ENCODE measurements around the gene RGS19. TPM values are rescaled to one million over a fixed set of nuclear protein-coding genes. Genes with fewer than 3 reads are reported as not detected.

Gene RGS19
- total RNA-seq, 1 donor from 2014 or later, result 57.5 TPM

DNA sequence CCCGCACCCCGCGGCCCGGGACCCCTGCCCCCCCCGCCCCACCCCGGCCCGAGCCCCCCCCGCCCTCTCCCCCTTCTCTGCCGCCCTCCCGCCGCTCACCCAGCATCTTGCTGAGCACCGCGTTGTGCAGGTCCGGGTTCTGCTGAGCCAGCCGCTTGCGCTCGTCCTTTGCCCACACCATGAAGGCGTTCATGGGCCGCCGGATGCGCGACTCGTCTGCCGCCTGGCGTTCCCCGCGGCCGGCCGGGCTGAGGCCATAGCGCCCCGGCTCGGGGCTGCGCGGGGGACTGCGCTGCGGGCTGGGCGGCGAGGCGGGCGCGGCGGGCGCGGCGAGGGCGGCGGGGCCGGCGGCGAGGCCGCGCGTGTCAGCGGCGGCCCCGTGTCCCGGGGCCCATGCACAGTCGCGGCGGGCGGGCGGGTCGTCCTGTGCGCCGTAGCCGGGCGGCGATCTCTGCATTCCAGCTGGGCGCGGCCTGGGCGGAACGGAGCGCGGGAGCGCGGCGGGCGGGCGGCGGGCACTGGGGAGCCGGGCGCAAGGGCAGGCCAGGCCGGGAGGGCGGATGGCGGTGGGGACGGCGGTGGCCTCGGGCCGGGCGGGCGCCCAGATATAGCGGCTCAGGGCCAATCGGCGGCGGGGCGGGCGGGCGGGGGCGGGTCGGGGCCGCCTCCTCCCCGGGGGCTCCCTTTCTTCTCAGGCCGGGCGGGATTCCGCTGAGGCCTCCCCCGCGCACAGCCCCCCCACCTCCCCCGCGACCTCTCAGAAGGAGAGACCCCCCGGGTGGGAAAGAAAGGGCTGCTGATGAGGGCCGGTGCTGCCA, 30.0 kb downstream of the RGS19 start, which contains the start of gene SOX18:
TSS of gene SOX18 (minus strand) at position 580 of the 818 bp plus-strand sequence. CDS start at position 457, 123 bp downstream.
- Histone ChIP-seq H3K4me1 (peaks cover 13% of the 10 kb centered on the region), H3K9me3 (no peaks in the 10 kb centered on the region), H3K36me3 (no peaks in the 10 kb centered on the region), H3K27ac (peak within 1 kb of the TSS; percentile 84), H3K4me3 (peak within 1 kb of the TSS; percentile 58), H3K27me3 (ENCODE audit: low read depth) (peaks cover 76% of the 10 kb centered on the region)
- peak in 1 of 2 donors; percentile 14 for ATAC-seq
- intact Hi-C loops (cut with DNase I), result no loop called here
- no peak for DNase-seq
- TF ChIP-seq, protein P1, sequence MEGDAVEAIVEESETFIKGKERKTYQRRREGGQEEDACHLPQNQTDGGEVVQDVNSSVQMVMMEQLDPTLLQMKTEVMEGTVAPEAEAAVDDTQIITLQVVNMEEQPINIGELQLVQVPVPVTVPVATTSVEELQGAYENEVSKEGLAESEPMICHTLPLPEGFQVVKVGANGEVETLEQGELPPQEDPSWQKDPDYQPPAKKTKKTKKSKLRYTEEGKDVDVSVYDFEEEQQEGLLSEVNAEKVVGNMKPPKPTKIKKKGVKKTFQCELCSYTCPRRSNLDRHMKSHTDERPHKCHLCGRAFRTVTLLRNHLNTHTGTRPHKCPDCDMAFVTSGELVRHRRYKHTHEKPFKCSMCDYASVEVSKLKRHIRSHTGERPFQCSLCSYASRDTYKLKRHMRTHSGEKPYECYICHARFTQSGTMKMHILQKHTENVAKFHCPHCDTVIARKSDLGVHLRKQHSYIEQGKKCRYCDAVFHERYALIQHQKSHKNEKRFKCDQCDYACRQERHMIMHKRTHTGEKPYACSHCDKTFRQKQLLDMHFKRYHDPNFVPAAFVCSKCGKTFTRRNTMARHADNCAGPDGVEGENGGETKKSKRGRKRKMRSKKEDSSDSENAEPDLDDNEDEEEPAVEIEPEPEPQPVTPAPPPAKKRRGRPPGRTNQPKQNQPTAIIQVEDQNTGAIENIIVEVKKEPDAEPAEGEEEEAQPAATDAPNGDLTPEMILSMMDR (IDR thresholded peaks at IDR 0.05), result no peak

DNA sequence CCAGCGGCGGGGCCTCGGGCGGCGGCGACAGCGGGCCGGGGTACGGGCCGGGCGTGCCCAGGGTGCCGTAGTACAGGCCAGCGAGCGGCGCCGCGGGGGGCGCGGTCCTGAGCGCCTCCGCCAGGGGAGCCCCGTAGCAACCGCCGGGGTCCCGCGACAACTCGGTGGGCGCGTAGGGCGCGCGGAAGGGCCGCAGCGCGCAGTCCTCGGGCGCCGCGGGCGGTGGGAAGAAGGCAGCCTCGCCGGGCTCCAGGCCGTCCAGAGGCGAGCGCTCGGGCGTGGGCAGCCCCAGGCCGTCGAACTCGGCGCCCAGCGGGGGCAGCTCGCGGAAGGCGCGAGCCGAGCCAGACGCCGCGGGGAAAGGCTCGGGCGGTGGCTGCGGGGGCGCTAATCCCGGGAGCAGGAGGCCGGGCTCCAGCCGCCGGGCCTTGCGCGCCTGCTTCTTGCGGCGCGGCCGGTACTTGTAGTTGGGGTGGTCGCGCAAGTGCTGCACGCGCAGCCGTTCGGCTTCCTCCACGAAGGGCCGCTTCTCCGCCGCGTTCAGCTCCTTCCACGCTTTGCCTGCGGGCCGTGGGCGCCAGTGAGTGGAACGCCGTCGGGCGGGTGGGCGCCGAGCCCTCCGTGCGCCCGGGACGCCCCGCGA, 30.8 kb downstream of the RGS19 start:
- Histone ChIP-seq H3K27me3 (ENCODE audit: low read depth) (peaks cover 69% of the 10 kb centered on the region), H3K4me3 (peak overlapping the region; percentile 58), H3K36me3 (no peaks in the 10 kb centered on the region), H3K9me3 (no peaks in the 10 kb centered on the region), H3K4me1 (peaks cover 12% of the 10 kb centered on the region), H3K27ac (peak overlapping the region; percentile 71)
- TF ChIP-seq, protein P1 (IDR thresholded peaks at IDR 0.05), result no peak
- DNase-seq, result no peak
- ATAC-seq, result no peak
- intact Hi-C loops (cut with DNase I), result no loop called here

DNA sequence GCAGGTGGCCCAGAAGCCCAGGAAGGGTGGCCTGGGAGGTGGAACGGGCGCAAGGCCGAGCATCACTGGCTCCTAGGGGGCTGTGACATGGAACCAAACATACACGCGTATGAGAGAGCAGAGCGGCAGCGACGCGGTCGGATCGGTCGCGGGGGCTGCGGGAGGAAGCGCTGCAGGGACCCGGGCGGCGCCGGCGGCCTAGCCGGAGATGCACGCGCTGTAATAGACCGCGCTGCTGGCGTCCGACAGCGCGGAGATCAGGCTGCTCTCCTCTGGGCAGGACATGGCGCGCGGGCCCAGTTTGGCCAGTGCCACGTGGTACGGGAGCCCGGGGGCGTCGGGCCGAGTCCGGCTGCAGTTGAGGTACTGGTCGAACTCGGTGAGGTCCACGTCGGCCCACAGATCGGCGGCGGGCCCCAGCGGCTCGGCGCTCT, 31.3 kb downstream of the RGS19 start:
- no peak for ATAC-seq
- Histone ChIP-seq H3K4me3 (peak overlapping the region; percentile 58), H3K4me1 (peaks cover 10% of the 10 kb centered on the region), H3K36me3 (no peaks in the 10 kb centered on the region), H3K27me3 (ENCODE audit: low read depth) (peaks cover 69% of the 10 kb centered on the region), H3K9me3 (no peaks in the 10 kb centered on the region), H3K27ac (peak overlapping the region; percentile 71)
- TF ChIP-seq, protein P1 (IDR thresholded peaks at IDR 0.05), result no peak
- no peak for DNase-seq
- intact Hi-C loops (cut with DNase I), result no loop called here

DNA sequence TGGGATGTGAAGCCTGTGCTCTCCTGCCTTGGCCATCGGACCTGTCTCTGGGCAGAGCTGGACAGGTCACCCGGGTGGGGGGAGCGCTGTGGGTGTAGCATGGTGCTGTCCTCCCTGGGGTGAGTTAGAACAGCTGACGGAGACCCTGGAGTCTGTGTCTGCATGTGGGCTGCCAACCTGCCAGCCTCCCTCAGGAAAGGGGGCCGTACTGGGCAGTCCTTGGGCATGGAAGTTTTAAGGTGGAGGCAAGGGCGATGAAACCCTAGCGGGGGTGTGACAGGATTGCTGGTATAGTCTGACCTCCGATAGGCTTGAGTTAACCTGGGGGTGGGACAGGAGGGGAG, 32.3 kb downstream of the RGS19 start:
- Histone ChIP-seq H3K27ac (peak overlapping the region; percentile 56), H3K9me3 (no peaks in the 10 kb centered on the region), H3K27me3 (ENCODE audit: low read depth) (peaks cover 68% of the 10 kb centered on the region), H3K4me1 (peaks cover 4% of the 10 kb centered on the region), H3K36me3 (no peaks in the 10 kb centered on the region), H3K4me3 (peak overlapping the region; percentile 58)
- intact Hi-C loops (cut with DNase I), result no loop called here
- TF ChIP-seq, protein P1 (IDR thresholded peaks at IDR 0.05), result no peak
- ATAC-seq (no peak), DNase-seq (no peak)

DNA sequence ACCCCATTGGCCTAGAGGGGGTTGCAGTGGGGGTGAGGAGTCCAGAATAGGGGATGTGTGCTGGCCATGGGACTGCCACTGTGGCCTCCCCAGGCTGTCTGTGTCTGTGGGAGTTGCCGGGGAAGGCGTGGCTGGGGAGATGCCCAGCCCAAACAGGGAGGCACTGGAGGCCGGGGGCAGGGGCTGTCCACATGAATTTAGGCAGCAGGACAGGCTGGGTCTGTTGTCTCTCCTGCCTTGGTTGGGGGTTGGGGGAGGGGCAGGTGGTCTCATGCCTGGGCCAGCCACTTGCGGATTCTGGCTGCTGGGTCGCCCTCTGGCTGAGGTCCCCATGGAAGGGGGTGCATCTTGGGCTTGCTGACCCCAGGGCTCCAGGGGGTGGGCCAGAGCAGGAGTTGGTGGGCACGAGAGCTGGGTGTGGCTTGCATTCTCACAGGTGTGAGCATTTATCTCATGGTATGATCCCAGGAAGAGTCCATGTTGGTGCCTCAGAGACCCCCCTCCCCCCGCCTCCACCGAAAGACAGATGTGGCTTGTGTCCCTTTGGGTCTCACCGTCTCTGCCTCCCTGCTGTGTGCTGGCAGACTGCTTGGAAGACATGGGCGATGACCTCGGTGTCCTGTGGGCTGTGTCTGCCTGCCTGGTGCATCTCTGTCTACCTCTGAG, 33.8 kb downstream of the RGS19 start:
- TF ChIP-seq, protein P1 (IDR thresholded peaks at IDR 0.05), result no peak
- Histone ChIP-seq H3K36me3 (no peaks in the 10 kb centered on the region), H3K27me3 (ENCODE audit: low read depth) (peaks cover 68% of the 10 kb centered on the region), H3K4me1 (peaks cover 20% of the 10 kb centered on the region), H3K27ac (peak overlapping the region; percentile 60), H3K4me3 (peak overlapping the region; percentile 58), H3K9me3 (no peaks in the 10 kb centered on the region)
- DNase-seq, result no peak
- no peak for ATAC-seq
- intact Hi-C loops (cut with DNase I), result no loop called here

Measured in lower lobe of right lung (tissue), 2 donors.